GM18858 (cell line): ENCODE data around the gene RARRES2.
A peak's percentile ranks its signal among the peaks of the same experiment; 100 is the strongest.

Source experiments
- ATAC-seq: cut with Tn5 transposase; IDR thresholded peaks from one replicate; pipeline ENCODE4 v1.9.1; 2021; ENCODE audit not compliant: unreplicated experiment

RARRES2 gene

GRCh38 chr7:150338166-150338829 is 3.1 kb downstream of the RARRES2 start:
- no peak for ATAC-seq

GRCh38 chr7:150337659-150338081 is 3.8 kb downstream of the RARRES2 start:
- no peak for ATAC-seq

GRCh38 chr7:150337179-150337578 is 4.2 kb downstream of the RARRES2 start:
- ATAC-seq = no peak

- no peak for ATAC-seq
Observed at GRCh38 chr7:150336746-150337145, 4.7 kb downstream of the RARRES2 start.

GRCh38 chr7:150335774-150336112 is 5.7 kb downstream of the RARRES2 start:
- no peak for ATAC-seq

- ATAC-seq = no peak
Observed at GRCh38 chr7:150335108-150335773, 6.2 kb downstream of the RARRES2 start.

GRCh38 chr7:150334108-150334507 is 7.3 kb downstream of the RARRES2 start:
- no peak for ATAC-seq

- no peak for ATAC-seq
Observed at GRCh38 chr7:150333659-150334058, 7.8 kb downstream of the RARRES2 start.

GRCh38 chr7:150332852-150333635 is 8.4 kb downstream of the RARRES2 start:
- no peak for ATAC-seq

GRCh38 chr7:150330211-150330885 is 11.1 kb downstream of the RARRES2 start:
- no peak for ATAC-seq

- ATAC-seq = no peak
Observed at GRCh38 chr7:150329331-150330120, 11.9 kb downstream of the RARRES2 start.

- ATAC-seq = no peak
Observed at GRCh38 chr7:150327308-150327707, 14.1 kb downstream of the RARRES2 start.

- ATAC-seq = no peak
Observed at GRCh38 chr7:150326657-150327268, 14.7 kb downstream of the RARRES2 start.

GRCh38 chr7:150325901-150326300 is 15.5 kb downstream of the RARRES2 start:
- no peak for ATAC-seq

- ATAC-seq = no peak
Observed at GRCh38 chr7:150325110-150325611, 16.3 kb downstream of the RARRES2 start.

GRCh38 chr7:150324373-150324961 is 17.0 kb downstream of the RARRES2 start:
- ATAC-seq = no peak

- ATAC-seq = no peak
Observed at GRCh38 chr7:150323682-150324372, 17.6 kb downstream of the RARRES2 start.

GRCh38 chr7:150322833-150323681 is 18.4 kb downstream of the RARRES2 start, which contains the start of the genes ACTR3C and LRRC61:
Gene ACTR3C, minus strand, starts transcription at chr7:150323545. Its CDS starts 28,249 bp downstream, at chr7:150295296.
Gene LRRC61, plus strand, starts transcription at chr7:150323355. Its CDS starts 13,507 bp downstream, at chr7:150336862.
- peak; percentile 31 for ATAC-seq
